ENCODE results near the gene CLCA2. TPM values are rescaled to one million over a fixed set of nuclear protein-coding genes. Genes with fewer than 3 reads are reported as not detected.

CLCA2 gene
- total and polyA plus RNA-seq, 2 experiments from 2014 or later: not detected

GRCh38 chr1:86441997-86442396 is 18.0 kb downstream of the CLCA2 start:
- Mint-ChIP-seq H3K9me3 (no peaks in the 10 kb centered on the region), H3K4me1 (no peaks in the 10 kb centered on the region), H3K27me3 (ENCODE audit: insufficient read depth, low read depth, poor library complexity) (no peaks in the 10 kb centered on the region), H3K27ac (no peak overlapping the region), H3K4me3 (no peak overlapping the region), H3K36me3 (ENCODE audit: low read depth) (no peaks in the 10 kb centered on the region)
- H3F3A ChIP-seq (replicated peaks; ENCODE audit: low read depth): no peaks in the 10 kb centered on the region
- H4K20me1 ChIP-seq (replicated peaks; ENCODE audit: insufficient read depth): no peaks in the 10 kb centered on the region
- TF ChIP-seq JUNB (IDR thresholded peaks at IDR 0.05; ENCODE audit: unreplicated experiment) (no peak), NANOG (IDR thresholded peaks at IDR 0.05; ENCODE audit: borderline replicate concordance) (no peak), EZH2 (IDR thresholded peaks at IDR 0.05; ENCODE audit: low read depth, unreplicated experiment) (no peak), ZNF462 (CRISPR knock-in tag; IDR thresholded peaks at IDR 0.05) (no peak), ZNF114 (CRISPR knock-in tag; IDR thresholded peaks at IDR 0.05) (no peak), ETS1 (IDR thresholded peaks at IDR 0.05) (no peak), ZNF331 (CRISPR knock-in tag; IDR thresholded peaks at IDR 0.05; ENCODE audit: low read depth) (no peak), EZH2phosphoT487 (IDR thresholded peaks at IDR 0.05; ENCODE audit: unreplicated experiment) (no peak), CTCF (conservative IDR thresholded peaks at IDR 0.05; ENCODE audit: low read depth in 2 of 2) (no peak), POLR2AphosphoS5 (IDR thresholded peaks at IDR 0.05; ENCODE audit: low read depth) (no peak), STAT1 (IDR thresholded peaks at IDR 0.05; ENCODE audit: unreplicated experiment) (no peak), REST (IDR thresholded peaks at IDR 0.05; ENCODE audit: unreplicated experiment) (no peak), CREB1 (CRISPR knock-in tag; IDR thresholded peaks at IDR 0.05; ENCODE audit: low read depth) (no peak)
- H3K4me1 ChIP-seq (ENCODE audit: insufficient read depth): no peaks in the 10 kb centered on the region
- DNase-seq (ENCODE audit: low spot score): no peak
- H3K36me3 ChIP-seq (ENCODE audit: insufficient read depth): no peaks in the 10 kb centered on the region
- no peak overlapping the region for H2AFZ ChIP-seq
- ATAC-seq: no peak
- H3K27ac ChIP-seq (ENCODE audit: low read depth): no peak overlapping the region
- no peak overlapping the region for H3K4me3 ChIP-seq
- no peaks in the 10 kb centered on the region for H3K9me2 ChIP-seq (ENCODE audit: insufficient read depth)
- no peaks in the 10 kb centered on the region for H3K79me2 ChIP-seq (replicated peaks; ENCODE audit: insufficient read depth)
- no peak overlapping the region for H3K4me2 ChIP-seq
- no peaks in the 10 kb centered on the region for H3K27me3 ChIP-seq (ENCODE audit: insufficient read depth)

Measured in GM23338 (cell line).